NCI-H345 (cell line): ENCODE data around the gene MED13L.

Experiments used
- DNase-seq: peaks from one replicate; lab custom pipeline; 2025; lab: John Stamatoyannopoulos, UW

Gene MED13L

GRCh38 chr12:115943310-115943629, 334.2 kb downstream of the MED13L start:
- DNase-seq: no peak

GRCh38 chr12:115942346-115942745, 335.1 kb downstream of the MED13L start:
- no peak for DNase-seq

GRCh38 chr12:115941362-115941761, 336.1 kb downstream of the MED13L start:
- DNase-seq: no peak

DNA sequence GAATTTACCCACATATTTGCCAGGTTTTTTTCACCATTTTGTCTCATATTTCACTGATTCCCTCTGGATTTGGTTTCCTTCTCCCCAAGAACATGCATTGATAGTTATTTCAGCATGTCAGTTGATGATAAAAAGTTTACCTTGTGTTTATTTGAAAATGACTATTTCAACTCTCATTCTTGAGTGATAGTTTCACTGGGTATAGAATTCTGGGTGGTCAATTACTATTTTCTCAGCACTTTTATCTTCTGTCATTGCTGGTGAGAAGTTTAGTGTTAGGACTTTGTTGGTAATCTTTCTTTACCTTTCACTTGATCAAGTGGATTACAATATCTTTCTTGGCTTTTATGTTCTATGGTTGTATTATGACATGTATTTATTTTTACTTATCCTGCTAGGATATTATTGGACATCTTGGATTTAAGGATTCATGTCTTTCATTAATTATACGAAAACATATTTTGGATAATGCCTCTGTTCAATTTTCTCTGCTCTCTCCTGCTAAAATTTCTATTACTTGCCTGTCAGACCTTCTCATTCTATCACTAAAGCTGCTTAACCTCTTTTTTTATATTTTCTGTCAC, 338.6 kb downstream of the MED13L start:
- no peak for DNase-seq

- no peak for DNase-seq
These were observed 340.2 kb downstream of the MED13L start for GRCh38 chr12:115936997-115937916.

GRCh38 chr12:115934877-115935276, 342.6 kb downstream of the MED13L start:
- DNase-seq: no peak

DNA sequence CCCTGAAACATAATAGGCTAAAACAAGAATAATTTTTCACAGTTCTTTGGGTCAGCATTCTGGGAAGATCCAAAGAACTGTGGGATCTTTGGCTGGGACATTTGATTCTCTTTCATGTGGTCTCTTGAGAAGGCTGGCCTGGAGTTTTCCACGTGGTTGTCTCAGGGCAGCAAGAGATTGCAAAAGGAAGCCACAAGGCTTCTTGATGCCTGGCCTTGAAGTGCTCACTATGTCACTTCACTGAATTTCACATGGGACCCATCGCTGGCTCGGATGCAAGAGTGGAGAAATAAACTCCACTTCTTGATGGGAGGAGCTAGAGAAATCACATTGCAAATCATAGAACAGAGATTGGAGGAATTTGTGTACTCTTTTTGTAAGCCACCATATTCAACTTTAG, 343.4 kb downstream of the MED13L start:
- DNase-seq: no peak

- DNase-seq: no peak
These were observed 345.4 kb downstream of the MED13L start for GRCh38 chr12:115932066-115932465.

DNA sequence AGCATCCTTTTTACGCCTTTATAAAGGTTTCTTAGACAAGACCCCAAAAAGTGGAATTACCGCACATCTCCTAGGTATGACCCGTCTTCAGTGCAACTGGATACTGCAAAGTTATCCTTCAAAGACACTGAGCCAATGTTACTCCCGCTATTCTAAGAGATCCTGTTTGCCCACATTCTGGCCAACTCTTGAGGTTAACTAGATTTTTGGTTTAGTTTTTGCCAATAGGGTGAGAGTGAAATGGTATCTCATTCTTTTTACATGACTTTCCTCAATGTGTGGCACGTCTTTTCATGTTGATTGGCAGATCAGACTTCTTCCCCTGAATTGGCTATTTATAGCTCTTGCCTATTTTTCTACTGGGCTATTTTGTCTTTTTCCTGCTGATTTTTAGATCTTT, 347.2 kb downstream of the MED13L start:
- DNase-seq: no peak

GRCh38 chr12:115926037-115926670, 351.3 kb downstream of the MED13L start:
- no peak for DNase-seq

DNA sequence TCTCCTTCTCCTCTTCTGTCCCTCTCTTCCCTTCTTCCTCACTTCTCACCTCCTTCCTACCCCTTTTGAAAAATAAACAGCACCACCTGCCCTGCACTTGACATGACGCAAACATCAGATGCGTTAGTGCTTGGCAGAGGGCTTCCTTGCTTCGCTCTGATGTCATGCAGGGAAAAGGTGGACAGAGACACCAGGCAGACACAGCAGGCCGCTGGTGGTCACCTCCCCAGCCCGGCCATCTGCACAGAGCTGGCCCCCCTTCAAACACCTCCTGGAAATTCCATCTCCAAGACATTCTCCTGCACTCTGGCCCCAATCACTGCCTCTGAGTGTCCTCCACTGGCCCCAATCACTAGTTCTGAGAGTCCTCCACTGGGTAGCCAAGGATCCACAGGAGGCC, 353.6 kb downstream of the MED13L start:
- DNase-seq: no peak

- DNase-seq: no peak
These were observed 354.4 kb downstream of the MED13L start for GRCh38 chr12:115922952-115923564.

- no peak for DNase-seq
These were observed 356.9 kb downstream of the MED13L start for GRCh38 chr12:115920395-115921183.

- DNase-seq: no peak
These were observed 358.7 kb downstream of the MED13L start for GRCh38 chr12:115918763-115919162.

DNA sequence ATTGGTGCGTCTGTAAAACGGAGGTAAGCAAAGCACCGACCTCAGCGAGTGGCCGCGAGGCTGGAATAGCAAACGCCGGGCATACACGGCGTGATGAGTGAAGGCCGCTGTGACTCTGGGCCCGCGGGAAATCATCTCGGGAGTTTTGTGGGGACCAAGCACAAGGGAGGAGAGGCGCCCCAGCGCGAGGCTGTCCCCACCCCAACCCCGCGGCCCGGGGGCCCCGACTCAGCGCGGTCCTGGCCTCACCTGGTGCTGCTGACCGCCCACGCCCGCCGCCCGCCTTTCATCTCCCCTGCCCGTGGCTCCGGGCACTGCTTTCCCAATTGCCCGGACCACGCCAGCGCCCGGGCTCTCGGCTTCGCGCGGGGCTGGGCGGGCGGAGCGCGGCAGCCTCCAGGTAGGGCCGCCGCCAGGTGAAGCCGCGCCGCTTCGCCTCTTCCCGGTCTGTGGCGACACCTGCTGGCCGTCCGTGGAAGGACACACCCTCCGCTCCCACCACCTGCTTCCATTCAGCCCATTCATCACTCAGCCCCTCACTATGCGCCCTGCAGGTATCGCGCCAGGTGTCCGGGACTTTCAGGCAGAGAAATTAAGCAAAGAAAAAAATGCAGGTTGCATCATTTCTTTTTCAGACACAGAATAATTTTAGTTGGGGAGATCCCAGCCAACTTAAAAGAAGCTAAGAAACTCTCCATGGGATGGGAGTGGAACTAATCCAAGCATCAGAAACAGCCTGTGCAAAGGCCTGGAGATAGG, 360.4 kb downstream of the MED13L start:
- DNase-seq: peak; percentile 88

- no peak for DNase-seq
These were observed 363.4 kb downstream of the MED13L start for GRCh38 chr12:115914122-115914521.

GRCh38 chr12:115912440-115912839, 365.1 kb downstream of the MED13L start:
- no peak for DNase-seq

DNA sequence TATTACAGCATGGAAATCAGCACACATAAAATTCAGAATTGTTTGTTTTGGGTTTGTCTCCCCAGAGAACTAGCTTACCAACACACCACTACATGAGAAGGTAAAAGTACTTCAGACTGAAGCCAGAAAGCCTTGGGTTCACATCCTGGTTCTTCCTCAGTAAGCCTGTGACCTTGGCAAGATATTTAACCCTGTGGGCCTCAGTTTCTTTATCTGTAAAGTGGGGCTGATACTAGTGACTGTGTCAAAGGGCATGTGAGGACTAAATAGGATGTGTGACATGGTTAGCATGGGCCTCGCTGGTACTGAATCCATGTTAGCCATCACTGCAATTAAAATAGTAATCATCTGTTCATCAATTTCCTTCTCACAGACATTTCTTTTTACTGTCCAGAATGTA, 366.1 kb downstream of the MED13L start:
- DNase-seq: no peak

DNA sequence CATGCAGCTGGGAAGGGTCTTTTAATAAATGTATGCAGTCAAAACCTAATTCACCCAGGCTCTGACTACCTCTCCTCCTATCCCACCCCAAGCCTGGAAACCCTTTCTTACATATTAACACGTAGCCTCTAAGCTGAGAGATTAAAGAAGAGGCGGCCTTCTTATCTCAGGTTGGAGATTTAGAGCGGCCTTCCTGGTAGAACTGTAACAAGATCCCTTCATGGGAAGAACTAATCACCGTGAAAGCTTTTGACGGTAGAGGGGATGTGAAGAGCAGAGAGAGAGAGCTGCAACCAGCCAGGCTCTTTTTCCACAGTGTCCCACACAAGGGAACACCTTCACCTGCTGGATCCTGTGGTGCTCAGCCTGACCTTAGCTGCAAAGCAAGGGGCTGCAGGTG, 367.4 kb downstream of the MED13L start:
- no peak for DNase-seq
